Vagina (tissue), 2 donors: ENCODE measurements around the gene FMNL2. TPM values are rescaled to one million over a fixed set of nuclear protein-coding genes. Genes with fewer than 3 reads are reported as not detected.

Experiments
- DNase-seq, 2 donors: peaks; one replicate each; pipeline ENCODE4 v3.0.0-alpha.2; 2017; ENCODE audit errors: extremely low spot score in 2 of 2
- H3K27ac ChIP-seq: fragments of 200-600 bp; sonication (generic); one replicate; pipeline ENCODE4 v1.5.1; 2019
- H3K27me3 ChIP-seq: fragments of 200-600 bp; sonication (generic); one replicate; pipeline ENCODE4 v1.5.1; 2019
- H3K36me3 ChIP-seq, 2 donors: fragments of 200-600 bp; sonication (generic); one replicate each; pipeline ENCODE4 v1.5.1; 2017 to 2019
- H3K4me1 ChIP-seq: fragments of 200-600 bp; sonication (generic); one replicate; pipeline ENCODE4 v1.5.1; 2019
- H3K4me3 ChIP-seq, 2 donors: fragments of 200-600 bp; sonication (generic); 1 replicate in 1 of 2; 2 replicates in 1 of 2; pipeline ENCODE4 v1.5.1; 2016 to 2019
- H3K9me3 ChIP-seq: fragments of 200-600 bp; sonication (generic); one replicate; pipeline ENCODE4 v1.5.1; 2019
- POLR2A ChIP-seq, 2 donors: fragments of 450-650 bp; IDR thresholded peaks; one replicate each; pipeline ENCODE4 v1.6.1; 2017; ENCODE audit warnings: antibody characterized with exemption in 2 of 2, mild to moderate bottlenecking in 2 of 2, moderate library complexity in 2 of 2
- POLR2AphosphoS5 ChIP-seq, 2 donors: sonication (generic); formaldehyde crosslinking; IDR thresholded peaks; one replicate each; pipeline ENCODE4 v1.9.0; 2017; ENCODE audit warnings: antibody characterized with exemption in 2 of 2, mild to moderate bottlenecking in 2 of 2, low read depth in 1 of 2; ENCODE audit not compliant: insufficient read depth in 1 of 2
- intact Hi-C: fragments of 100-400 bp; cut with DNase I; formaldehyde crosslinking; loops from one replicate; pipeline ENCODE4 v1.15.1; 2023
- total RNA-seq: library from RNA; depleted of rRNA; stranded (reverse); fragments of >200 nt; gene quantifications from one replicate; pipeline ENCODE4 v1.2.3, GENCODE V29; 2016
- TF ChIP-seq, protein P1 (sequence below), 3 experiments: fragments of 450-650 bp in 2 of 3; fragments of 200-600 bp in 1 of 3; sonication (generic) in 1 of 3; IDR thresholded peaks; one replicate each; pipeline ENCODE4 v1.5.1; 2017 to 2019; ENCODE audit warnings: antibody characterized with exemption in 3 of 3, mild to moderate bottlenecking in 2 of 3, moderate library complexity in 2 of 3

Gene FMNL2
- total RNA-seq, 1 donor from 2014 or later: 35.4 TPM

DNA sequence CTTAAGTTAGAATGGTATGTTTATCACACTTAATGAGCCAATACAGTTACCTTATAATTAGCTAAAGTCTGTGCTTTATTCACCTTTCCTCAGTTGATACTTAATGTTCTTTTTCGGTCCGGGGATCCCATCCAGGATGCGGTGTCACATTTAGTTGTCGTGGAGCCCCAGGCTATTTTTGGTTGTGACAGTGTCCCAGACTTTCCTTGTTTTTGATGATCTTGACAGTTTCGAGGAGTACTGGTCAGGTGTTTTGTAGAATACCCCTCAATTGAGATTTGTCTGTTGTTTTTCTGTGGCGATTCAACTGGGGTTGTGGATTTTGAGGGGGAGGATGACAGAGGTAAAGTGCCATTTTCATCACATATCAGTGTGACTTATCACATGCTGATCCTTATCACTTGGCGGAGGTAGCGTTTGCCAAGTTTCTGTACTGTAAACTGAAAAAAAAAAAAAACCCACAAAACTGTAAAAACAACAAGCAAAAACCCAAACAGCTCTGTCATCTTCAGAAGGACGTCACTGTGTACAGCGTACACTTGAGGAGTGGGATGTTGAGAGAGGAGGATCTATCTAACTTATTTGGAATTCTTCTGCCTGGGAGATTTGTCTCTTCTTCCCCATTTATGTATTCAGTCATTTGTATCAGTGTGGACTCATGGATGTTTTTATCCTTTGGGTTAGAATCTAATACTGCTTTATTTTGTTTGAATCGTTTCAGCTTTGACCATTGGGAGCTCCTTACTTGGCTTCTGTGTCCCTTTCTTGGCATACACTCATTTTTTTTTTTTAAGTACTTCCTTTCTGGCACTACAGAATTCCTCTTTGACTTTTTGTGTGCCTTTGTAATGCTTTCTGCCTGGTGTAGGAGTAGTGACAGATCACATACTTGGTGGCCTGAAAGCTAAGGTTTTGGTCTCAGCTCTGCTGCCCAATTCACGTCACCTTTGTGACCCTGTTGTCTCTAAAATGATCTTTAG, 68.1 kb downstream of the FMNL2 start:
- peaks cover 55% of the 10 kb centered on the region for H3K4me1 ChIP-seq

DNA sequence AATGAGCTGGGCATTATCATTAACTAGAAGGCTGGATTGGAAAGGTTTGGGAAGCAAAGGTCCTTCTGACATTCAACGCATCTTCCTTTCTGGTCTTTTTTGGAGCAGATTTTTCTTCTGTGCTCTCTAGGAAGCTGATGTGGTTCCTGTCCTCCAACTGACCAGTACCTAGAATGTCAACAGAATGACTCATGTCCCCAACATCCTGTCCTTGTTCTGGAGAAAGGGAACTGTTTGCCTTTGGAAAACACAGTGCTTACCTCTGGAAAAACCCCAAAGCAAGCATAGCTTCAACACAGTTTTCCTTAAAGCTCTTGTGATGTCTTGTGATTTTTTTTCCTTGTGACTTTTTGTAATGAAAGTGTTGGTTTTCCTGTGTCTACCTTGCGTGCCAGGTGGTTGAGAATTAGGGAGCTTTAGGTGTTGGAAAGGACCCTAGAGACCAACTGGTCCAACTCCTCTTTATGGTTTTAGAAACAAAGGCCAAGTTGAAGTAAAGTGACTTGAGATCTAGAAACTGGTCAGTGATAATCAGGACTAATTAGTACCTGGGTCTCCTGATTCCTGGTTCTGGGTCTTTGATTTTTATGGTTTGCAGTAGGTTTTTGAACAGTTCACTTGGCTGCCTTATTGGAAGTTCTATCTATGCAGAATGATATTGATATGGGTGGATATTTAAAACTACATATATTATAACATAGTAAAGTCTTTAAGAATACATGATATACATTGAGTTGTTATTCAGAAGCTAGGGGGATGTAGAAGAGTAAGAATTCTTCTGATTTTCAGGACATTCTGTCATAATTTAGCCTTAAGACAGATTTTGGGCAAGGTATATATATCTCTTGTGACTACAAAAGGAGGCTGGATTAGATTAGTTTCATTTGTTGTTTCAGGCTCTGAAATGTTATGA, 70.5 kb downstream of the FMNL2 start:
- peaks cover 49% of the 10 kb centered on the region for H3K4me1 ChIP-seq
- peak overlapping the region; percentile 19 for H3K27ac ChIP-seq
- DNase-seq: no peak
- no peak overlapping the region for H3K4me3 ChIP-seq
- TF ChIP-seq, protein P1, sequence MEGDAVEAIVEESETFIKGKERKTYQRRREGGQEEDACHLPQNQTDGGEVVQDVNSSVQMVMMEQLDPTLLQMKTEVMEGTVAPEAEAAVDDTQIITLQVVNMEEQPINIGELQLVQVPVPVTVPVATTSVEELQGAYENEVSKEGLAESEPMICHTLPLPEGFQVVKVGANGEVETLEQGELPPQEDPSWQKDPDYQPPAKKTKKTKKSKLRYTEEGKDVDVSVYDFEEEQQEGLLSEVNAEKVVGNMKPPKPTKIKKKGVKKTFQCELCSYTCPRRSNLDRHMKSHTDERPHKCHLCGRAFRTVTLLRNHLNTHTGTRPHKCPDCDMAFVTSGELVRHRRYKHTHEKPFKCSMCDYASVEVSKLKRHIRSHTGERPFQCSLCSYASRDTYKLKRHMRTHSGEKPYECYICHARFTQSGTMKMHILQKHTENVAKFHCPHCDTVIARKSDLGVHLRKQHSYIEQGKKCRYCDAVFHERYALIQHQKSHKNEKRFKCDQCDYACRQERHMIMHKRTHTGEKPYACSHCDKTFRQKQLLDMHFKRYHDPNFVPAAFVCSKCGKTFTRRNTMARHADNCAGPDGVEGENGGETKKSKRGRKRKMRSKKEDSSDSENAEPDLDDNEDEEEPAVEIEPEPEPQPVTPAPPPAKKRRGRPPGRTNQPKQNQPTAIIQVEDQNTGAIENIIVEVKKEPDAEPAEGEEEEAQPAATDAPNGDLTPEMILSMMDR (IDR thresholded peaks at IDR 0.05): no peak
- TF ChIP-seq POLR2A (IDR thresholded peaks at IDR 0.05) (no peak), POLR2AphosphoS5 (IDR thresholded peaks at IDR 0.05; ENCODE audit: insufficient read depth in 1 of 2, low read depth in 1 of 2) (peak in 1 of 2 donors; percentile 86)
- no peaks in the 10 kb centered on the region for H3K9me3 ChIP-seq
- intact Hi-C loops: no loop called here
- H3K27me3 ChIP-seq: no peaks in the 10 kb centered on the region
- no peaks in the 10 kb centered on the region for H3K36me3 ChIP-seq

More for the DNA sequence above, 68.1 kb downstream of the FMNL2 start:
- Histone ChIP-seq H3K27me3 (no peaks in the 10 kb centered on the region), H3K36me3 (no peaks in the 10 kb centered on the region), H3K4me3 (no peak overlapping the region), H3K9me3 (no peaks in the 10 kb centered on the region), H3K27ac (no peak overlapping the region)
- TF ChIP-seq POLR2A (IDR thresholded peaks at IDR 0.05) (no peak), POLR2AphosphoS5 (IDR thresholded peaks at IDR 0.05; ENCODE audit: insufficient read depth in 1 of 2, low read depth in 1 of 2) (no peak)
- TF ChIP-seq, protein P1 (IDR thresholded peaks at IDR 0.05): no peak
- no peak for DNase-seq
- intact Hi-C loops: no loop called here

DNA sequence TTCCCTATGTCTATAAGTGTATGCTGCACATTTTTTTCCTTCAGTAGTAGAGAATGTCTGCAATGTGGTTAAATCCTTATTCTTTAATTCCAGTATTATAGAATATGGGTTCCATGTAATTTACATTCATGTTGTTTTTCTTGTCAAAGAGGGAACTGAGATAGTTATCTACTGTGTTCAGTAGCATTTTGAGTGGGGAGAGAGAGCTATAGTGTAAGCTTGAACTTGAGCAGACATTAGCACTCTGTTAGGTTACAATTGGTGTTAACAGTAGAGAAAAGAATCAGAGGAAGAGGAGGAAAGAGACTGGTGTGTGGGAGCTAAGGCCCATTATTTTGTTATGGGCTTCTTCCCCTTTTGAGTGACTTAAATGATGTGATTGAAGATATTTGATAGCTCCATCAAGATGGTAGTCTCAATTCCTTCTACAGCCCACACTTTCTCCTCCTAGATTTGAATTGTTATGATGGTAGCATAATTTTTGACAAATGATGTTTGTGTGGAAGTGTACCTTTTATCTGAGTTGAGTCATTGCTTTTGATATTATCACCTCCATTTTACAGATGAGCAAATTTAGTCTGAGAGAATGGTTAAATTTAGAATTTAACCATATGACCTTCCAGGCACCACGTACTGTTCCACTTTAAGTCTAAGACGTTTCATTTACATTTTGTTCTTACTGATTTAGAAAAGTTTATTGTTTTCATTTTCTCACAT, 71.3 kb downstream of the FMNL2 start:
- TF ChIP-seq POLR2AphosphoS5 (IDR thresholded peaks at IDR 0.05; ENCODE audit: insufficient read depth in 1 of 2, low read depth in 1 of 2): no peak
- TF ChIP-seq, protein P1 (IDR thresholded peaks at IDR 0.05): no peak
- TF ChIP-seq POLR2A (IDR thresholded peaks at IDR 0.05): no peak
- Histone ChIP-seq H3K27ac (peak overlapping the region; percentile 41), H3K4me3 (no peak overlapping the region), H3K27me3 (no peaks in the 10 kb centered on the region), H3K4me1 (peaks cover 41% of the 10 kb centered on the region), H3K9me3 (no peaks in the 10 kb centered on the region), H3K36me3 (no peaks in the 10 kb centered on the region)
- intact Hi-C loops: no loop called here
- DNase-seq: no peak

DNA sequence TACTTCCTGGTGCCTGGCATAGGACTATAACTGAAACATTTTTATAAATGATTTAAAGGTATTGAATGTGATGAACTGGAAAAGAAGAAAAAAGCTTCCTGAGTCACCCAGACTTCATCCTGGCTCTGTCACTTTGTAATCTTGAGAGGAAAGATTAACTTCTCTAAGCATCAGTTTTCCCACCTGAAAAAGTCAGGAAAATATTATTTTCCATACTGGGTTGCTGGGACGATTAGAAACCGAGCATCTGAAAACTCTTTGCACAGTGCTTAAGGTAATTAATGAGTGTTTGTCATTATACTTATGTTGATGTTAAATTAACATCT, 71.8 kb downstream of the FMNL2 start:
- peaks cover 41% of the 10 kb centered on the region for H3K4me1 ChIP-seq
- H3K9me3 ChIP-seq: no peaks in the 10 kb centered on the region
- H3K27ac ChIP-seq: peak overlapping the region; percentile 41
- H3K4me3 ChIP-seq: peak overlapping the region in 1 of 2 donors; percentile 17
- DNase-seq: no peak
- H3K36me3 ChIP-seq: no peaks in the 10 kb centered on the region
- H3K27me3 ChIP-seq: no peaks in the 10 kb centered on the region
- intact Hi-C loops: no loop called here
- no peak for TF ChIP-seq POLR2A (IDR thresholded peaks at IDR 0.05)
- no peak for TF ChIP-seq POLR2AphosphoS5 (IDR thresholded peaks at IDR 0.05; ENCODE audit: insufficient read depth in 1 of 2, low read depth in 1 of 2)
- TF ChIP-seq, protein P1 (IDR thresholded peaks at IDR 0.05): no peak
